Neural crest cell (in vitro differentiated cells): ENCODE data around the gene ELFN2. TPM values are rescaled to one million over a fixed set of nuclear protein-coding genes. Genes with fewer than 3 reads are reported as not detected.

Experiments
- DNase-seq: peaks from one replicate; pipeline ENCODE4 v3.0.0; 2021; ENCODE audit warnings: low read depth, mixed read lengths, low spot score
- H3K27ac Mint-ChIP-seq: one replicate; pipeline ENCODE4 v1.8.0; 2021; ENCODE audit warnings: mild to moderate bottlenecking, mixed read lengths; ENCODE audit not compliant: unreplicated experiment
- H3K27me3 Mint-ChIP-seq: 2 replicates; pipeline ENCODE4 v1.8.0; 2021; ENCODE audit warnings: low read depth, mild to moderate bottlenecking, mixed read lengths
- H3K36me3 Mint-ChIP-seq: 2 replicates; pipeline ENCODE4 v1.8.0; 2021; ENCODE audit warnings: low read depth, mild to moderate bottlenecking, mixed read lengths
- H3K4me1 Mint-ChIP-seq: 2 replicates; pipeline ENCODE4 v1.8.0; 2021; ENCODE audit warnings: mixed read lengths
- H3K4me3 Mint-ChIP-seq: one replicate; pipeline ENCODE4 v1.8.0; 2021; ENCODE audit warnings: mild to moderate bottlenecking, mixed read lengths
- H3K9me3 Mint-ChIP-seq: 2 replicates; pipeline ENCODE4 v1.8.0; 2021; ENCODE audit warnings: mixed read lengths
- total RNA-seq: library from RNA; stranded (reverse); gene quantifications from 2 replicates; pipeline ENCODE4 v1.2.1, GENCODE V29; 2021
- TF ChIP-seq, protein P1 (sequence below): fragments of 200-600 bp; sonication (generic); conservative IDR thresholded peaks from 2 replicates; pipeline ENCODE4 v1.5.0; 2021; ENCODE audit warnings: antibody characterized with exemption, mild to moderate bottlenecking

ELFN2 gene
- total RNA-seq, 1 donor from 2014 or later = 0.09 TPM

DNA sequence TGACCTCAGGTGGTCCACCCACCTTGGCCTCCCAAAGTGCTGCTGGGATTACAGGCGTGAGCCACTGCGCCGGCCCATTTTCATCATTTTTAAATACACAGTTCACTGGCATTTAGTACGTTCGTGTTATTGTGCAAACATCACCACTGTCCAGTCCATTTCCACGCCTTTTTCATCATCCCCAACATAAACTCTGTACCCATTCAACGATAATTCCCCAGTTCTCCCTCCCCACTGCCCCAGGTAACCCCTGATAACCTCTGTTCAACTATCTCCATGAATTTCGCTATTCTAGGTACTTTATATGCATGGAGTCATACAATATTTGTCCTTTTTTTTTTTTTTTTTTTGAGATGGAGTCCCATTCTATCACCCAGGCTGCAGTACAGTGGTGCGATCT is 18.2 kb upstream of the ELFN2 start:
- Mint-ChIP-seq H3K27me3 (peaks cover 36% of the 10 kb centered on the region), H3K4me3 (no peak overlapping the region), H3K4me1 (no peaks in the 10 kb centered on the region), H3K9me3 (peaks cover 7% of the 10 kb centered on the region), H3K27ac (peak overlapping the region; percentile 27), H3K36me3 (peaks cover 3% of the 10 kb centered on the region)
- no peak for DNase-seq
- TF ChIP-seq, protein P1, sequence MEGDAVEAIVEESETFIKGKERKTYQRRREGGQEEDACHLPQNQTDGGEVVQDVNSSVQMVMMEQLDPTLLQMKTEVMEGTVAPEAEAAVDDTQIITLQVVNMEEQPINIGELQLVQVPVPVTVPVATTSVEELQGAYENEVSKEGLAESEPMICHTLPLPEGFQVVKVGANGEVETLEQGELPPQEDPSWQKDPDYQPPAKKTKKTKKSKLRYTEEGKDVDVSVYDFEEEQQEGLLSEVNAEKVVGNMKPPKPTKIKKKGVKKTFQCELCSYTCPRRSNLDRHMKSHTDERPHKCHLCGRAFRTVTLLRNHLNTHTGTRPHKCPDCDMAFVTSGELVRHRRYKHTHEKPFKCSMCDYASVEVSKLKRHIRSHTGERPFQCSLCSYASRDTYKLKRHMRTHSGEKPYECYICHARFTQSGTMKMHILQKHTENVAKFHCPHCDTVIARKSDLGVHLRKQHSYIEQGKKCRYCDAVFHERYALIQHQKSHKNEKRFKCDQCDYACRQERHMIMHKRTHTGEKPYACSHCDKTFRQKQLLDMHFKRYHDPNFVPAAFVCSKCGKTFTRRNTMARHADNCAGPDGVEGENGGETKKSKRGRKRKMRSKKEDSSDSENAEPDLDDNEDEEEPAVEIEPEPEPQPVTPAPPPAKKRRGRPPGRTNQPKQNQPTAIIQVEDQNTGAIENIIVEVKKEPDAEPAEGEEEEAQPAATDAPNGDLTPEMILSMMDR = no peak

DNA sequence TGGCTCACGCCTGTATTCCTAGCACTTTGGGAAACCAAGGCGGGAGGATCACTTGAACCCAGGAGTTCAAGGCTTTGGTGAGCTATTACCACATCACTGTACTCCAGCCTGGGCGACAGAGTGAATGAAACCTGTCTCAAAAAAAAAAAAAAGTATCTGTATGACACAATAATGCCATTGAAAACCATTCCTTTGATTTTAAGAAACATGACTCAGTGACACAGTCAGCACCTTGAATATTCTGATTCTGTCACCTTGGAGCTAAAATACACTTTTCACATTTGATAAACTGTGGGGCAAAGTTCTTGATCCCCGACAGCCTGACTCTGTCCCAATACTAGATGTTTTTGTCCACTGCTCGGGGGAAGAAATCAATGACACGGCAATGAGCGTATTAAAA is 16.7 kb upstream of the ELFN2 start:
- Mint-ChIP-seq H3K4me1 (no peaks in the 10 kb centered on the region), H3K9me3 (peaks cover 9% of the 10 kb centered on the region), H3K27me3 (peaks cover 41% of the 10 kb centered on the region), H3K4me3 (no peak overlapping the region), H3K36me3 (peaks cover 3% of the 10 kb centered on the region), H3K27ac (no peak overlapping the region)
- TF ChIP-seq, protein P1 = no peak
- DNase-seq = no peak

DNA sequence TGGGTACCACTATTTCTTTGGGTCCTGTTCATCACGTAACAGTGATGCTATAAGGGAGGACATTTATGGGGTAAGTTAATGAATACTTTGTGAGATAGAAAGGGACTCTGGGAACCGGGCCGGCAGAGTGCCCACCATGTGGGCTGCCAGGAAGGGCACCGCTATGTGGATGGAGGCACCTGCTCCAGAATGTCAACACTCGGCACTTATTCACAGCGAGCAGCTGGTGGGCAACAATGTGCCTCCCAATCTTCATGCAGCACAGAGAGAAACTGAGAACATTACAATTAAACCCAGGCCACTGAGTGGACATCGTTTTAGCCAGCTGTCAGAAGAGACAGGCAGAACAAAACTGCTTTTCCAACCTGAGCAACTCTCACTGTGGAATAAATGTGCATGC is 15.8 kb upstream of the ELFN2 start:
- Mint-ChIP-seq H3K27ac (no peak overlapping the region), H3K4me1 (no peaks in the 10 kb centered on the region), H3K27me3 (peaks cover 42% of the 10 kb centered on the region), H3K4me3 (no peak overlapping the region), H3K36me3 (peaks cover 3% of the 10 kb centered on the region), H3K9me3 (peaks cover 9% of the 10 kb centered on the region)
- TF ChIP-seq, protein P1 = no peak
- no peak for DNase-seq

DNA sequence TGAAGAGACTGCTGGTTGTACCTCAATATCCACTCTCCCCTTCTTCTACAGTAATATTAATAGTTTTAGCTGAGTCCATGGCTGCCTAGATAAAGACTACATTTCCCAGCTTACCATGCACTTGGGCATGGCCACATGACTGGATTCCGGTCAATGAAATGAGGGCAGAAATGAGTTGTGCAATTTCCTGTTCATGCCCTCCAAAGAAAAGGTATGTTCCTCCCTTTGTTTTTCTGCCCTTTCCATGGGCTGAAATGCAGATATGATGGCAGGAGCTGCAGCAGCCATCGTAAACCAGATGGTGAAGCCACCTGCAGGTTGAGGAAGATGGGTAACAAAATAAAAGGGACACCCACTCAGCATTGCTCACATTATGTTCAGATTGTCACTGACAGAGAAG is 15.3 kb upstream of the ELFN2 start:
- no peak overlapping the region for H3K4me3 Mint-ChIP-seq
- H3K4me1 Mint-ChIP-seq = no peaks in the 10 kb centered on the region
- peaks cover 3% of the 10 kb centered on the region for H3K36me3 Mint-ChIP-seq
- no peak overlapping the region for H3K27ac Mint-ChIP-seq
- TF ChIP-seq, protein P1 = no peak
- H3K9me3 Mint-ChIP-seq = peaks cover 9% of the 10 kb centered on the region
- DNase-seq = no peak
- H3K27me3 Mint-ChIP-seq = peaks cover 43% of the 10 kb centered on the region

DNA sequence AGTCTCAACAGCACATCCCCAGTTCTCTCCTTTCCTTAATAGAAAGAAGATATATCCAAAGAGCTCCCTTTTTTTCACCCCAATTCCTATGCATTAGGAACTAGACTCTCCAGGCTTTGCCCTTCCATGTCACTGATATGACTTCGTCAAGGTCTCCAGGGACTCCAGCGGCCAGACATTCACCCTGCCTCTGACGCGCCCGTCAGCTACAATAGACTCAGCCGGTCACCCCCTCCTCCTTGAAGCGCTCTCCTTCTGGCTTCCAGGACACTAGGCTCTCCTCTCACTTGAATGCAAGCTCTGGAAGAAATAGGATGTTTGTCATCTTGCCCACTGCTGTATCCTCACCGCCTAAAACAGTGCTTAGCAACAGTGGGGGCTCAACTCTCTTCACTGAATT is 14.9 kb upstream of the ELFN2 start:
- Mint-ChIP-seq H3K36me3 (peaks cover 3% of the 10 kb centered on the region), H3K27me3 (peaks cover 43% of the 10 kb centered on the region)

More for the DNA sequence above, 14.9 kb upstream of the ELFN2 start:
- H3K4me1 Mint-ChIP-seq = no peaks in the 10 kb centered on the region
- peaks cover 9% of the 10 kb centered on the region for H3K9me3 Mint-ChIP-seq
- no peak overlapping the region for H3K4me3 Mint-ChIP-seq
- TF ChIP-seq, protein P1 = no peak
- no peak overlapping the region for H3K27ac Mint-ChIP-seq
- DNase-seq = no peak
